ENCODE data around the gene ANAPC15. TPM values are rescaled to one million over a fixed set of nuclear protein-coding genes. Genes with fewer than 3 reads are reported as not detected.

ANAPC15 gene
- total and polyA plus RNA-seq, 2 of the 4 experiments (the other 2 are of a cell fraction): 66.3 to 84.2 TPM

DNA sequence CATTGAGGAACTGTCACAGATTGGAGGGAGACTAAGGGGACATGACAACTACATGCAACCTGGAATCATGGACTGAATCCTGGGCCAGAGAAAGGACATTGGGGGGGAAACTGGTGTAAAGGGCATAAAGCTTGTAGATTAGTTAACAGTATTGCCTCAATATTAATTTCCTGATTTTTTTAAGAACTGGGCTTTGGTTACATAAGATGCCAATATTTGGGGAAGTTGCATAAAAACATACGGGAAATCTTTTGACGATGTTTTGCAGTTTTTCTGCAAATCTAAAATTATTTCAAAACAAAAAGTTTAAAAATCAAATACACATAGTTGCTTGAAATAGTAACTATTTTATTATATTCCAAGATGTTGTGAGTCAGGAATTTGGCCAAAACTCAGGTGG, 20.2 kb upstream of the ANAPC15 start:
- TF ChIP-seq BHLHE40 (IDR thresholded peaks at IDR 0.05; ENCODE audit: low read depth, low read length) (no peak), RAD21 (IDR thresholded peaks at IDR 0.05; ENCODE audit: low read length) (no peak), RFX5 (IDR thresholded peaks at IDR 0.05; ENCODE audit: low read depth, low read length) (no peak), MAZ (IDR thresholded peaks at IDR 0.05; ENCODE audit: borderline replicate concordance, low read depth, low read length) (no peak), FOS (IDR thresholded peaks at IDR 0.05; ENCODE audit: low read depth, low read length) (no peak), CEBPB (IDR thresholded peaks at IDR 0.05; ENCODE audit: low read depth, low read length) (no peak)
- TF ChIP-seq, protein P1, sequence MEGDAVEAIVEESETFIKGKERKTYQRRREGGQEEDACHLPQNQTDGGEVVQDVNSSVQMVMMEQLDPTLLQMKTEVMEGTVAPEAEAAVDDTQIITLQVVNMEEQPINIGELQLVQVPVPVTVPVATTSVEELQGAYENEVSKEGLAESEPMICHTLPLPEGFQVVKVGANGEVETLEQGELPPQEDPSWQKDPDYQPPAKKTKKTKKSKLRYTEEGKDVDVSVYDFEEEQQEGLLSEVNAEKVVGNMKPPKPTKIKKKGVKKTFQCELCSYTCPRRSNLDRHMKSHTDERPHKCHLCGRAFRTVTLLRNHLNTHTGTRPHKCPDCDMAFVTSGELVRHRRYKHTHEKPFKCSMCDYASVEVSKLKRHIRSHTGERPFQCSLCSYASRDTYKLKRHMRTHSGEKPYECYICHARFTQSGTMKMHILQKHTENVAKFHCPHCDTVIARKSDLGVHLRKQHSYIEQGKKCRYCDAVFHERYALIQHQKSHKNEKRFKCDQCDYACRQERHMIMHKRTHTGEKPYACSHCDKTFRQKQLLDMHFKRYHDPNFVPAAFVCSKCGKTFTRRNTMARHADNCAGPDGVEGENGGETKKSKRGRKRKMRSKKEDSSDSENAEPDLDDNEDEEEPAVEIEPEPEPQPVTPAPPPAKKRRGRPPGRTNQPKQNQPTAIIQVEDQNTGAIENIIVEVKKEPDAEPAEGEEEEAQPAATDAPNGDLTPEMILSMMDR (conservative IDR thresholded peaks at IDR 0.05; ENCODE audit: low read depth, low read length): no peak
- POLR2A ChIA-PET (ENCODE audit: unreplicated experiment): no interaction called here
- in situ Hi-C loops (cut with MboI; ENCODE audit: low sequenced_read_pairs): no loop called here

More for the DNA sequence above, 20.2 kb upstream of the ANAPC15 start:
- no peak for DNase-seq
- H3K9me3 ChIP-seq (ENCODE audit: control insufficient read depth, insufficient read depth, low read length): peaks cover 7% of the 10 kb centered on the region
- BruUV-seq (replicated peaks): no TSS peak
- H3K27me3 ChIP-seq (ENCODE audit: control insufficient read depth, insufficient read depth, low read length): peaks cover 5% of the 10 kb centered on the region
- H3K4ac ChIP-seq (ENCODE audit: low read depth, low read length): no peak overlapping the region
- no peak overlapping the region for H2AK5ac ChIP-seq (ENCODE audit: low read depth, low read length)
- H2AFZ ChIP-seq (replicated peaks; ENCODE audit: low read length, poor library complexity): no peak overlapping the region
- H2BK5ac ChIP-seq (ENCODE audit: low read depth, low read length, poor library complexity, severe bottlenecking): no peak overlapping the region
- no peak overlapping the region for H4K91ac ChIP-seq (ENCODE audit: insufficient read depth, low read depth, low read length)
- no peak overlapping the region for H3K18ac ChIP-seq (ENCODE audit: low read depth, low read length)
- no peak overlapping the region for H3K4me2 ChIP-seq (ENCODE audit: low read depth, low read length)
- H3K36me3 ChIP-seq (ENCODE audit: control insufficient read depth, insufficient read depth, low read length): no peaks in the 10 kb centered on the region
- H2AK9ac ChIP-seq (replicated peaks; ENCODE audit: low read depth, low read length, poor library complexity): no peak overlapping the region
- no peaks in the 10 kb centered on the region for H3K79me1 ChIP-seq (ENCODE audit: low read depth in 1 of 2, low read length in 2 of 2)
- H3K4me1 ChIP-seq (ENCODE audit: control insufficient read depth, insufficient read depth, low read length): peaks cover 6% of the 10 kb centered on the region
- dilution Hi-C loops (cut with HindIII; ENCODE audit: low sequenced_read_pairs, unreplicated experiment): no loop called here
- H4K8ac ChIP-seq (ENCODE audit: low read depth in 2 of 2, low read length in 2 of 2): no peak overlapping the region
- no peaks in the 10 kb centered on the region for H4K20me1 ChIP-seq (ENCODE audit: insufficient read depth, low read length)
- no peak overlapping the region for H2BK15ac ChIP-seq (ENCODE audit: low read depth, low read length)
- no peak overlapping the region for H2BK20ac ChIP-seq (ENCODE audit: low read depth, low read length)
- H3K9me1 ChIP-seq (ENCODE audit: insufficient read depth, low read length): peaks cover 5% of the 10 kb centered on the region
- H2BK120ac ChIP-seq (ENCODE audit: low read depth, low read length): no peak overlapping the region
- no peak overlapping the region for H3K56ac ChIP-seq (ENCODE audit: extremely low read depth, insufficient read depth, low read length)
- no peak overlapping the region for H4K5ac ChIP-seq (ENCODE audit: low read depth, low read length)
- no peak overlapping the region for H3K9ac ChIP-seq (ENCODE audit: low read depth, low read length)
- H3K4me3 ChIP-seq (ENCODE audit: insufficient read depth, low read depth, low read length): no peak overlapping the region
- no peak overlapping the region for H3K23ac ChIP-seq (ENCODE audit: low read depth, low read length)
- WGBS, 2 experiments (ENCODE audit: extremely low coverage in 2 of 2, insufficient read length in 1 of 2): no CpG with 5 or more reads among the region's 2 CpGs
- no peak for ATAC-seq (ENCODE audit: low read depth)
- intact Hi-C loops (cut with micrococcal nuclease): no loop called here
- CTCF ChIA-PET: no interaction called here
- no peak overlapping the region for H3K14ac ChIP-seq (replicated peaks; ENCODE audit: low read depth, low read length)
- no peak overlapping the region for H3K27ac ChIP-seq (ENCODE audit: insufficient read depth, low read length)
